ENCODE data around the gene SPRR2F.

SPRR2F gene

GRCh38 chr1:153071511-153071910 is 41.8 kb downstream of the SPRR2F start, which contains the start of gene SPRR2B:
Gene SPRR2B (minus strand): TSS chr1:153071611. CDS start chr1:153070839, 772 bp downstream.
- no peak for TF ChIP-seq CTCF (IDR thresholded peaks at IDR 0.05; ENCODE audit: low read depth, low read length)
- no peak within 1 kb of the TSS for H3K4me3 ChIP-seq (ENCODE audit: low read depth, low read length)

- TF ChIP-seq CTCF (IDR thresholded peaks at IDR 0.05; ENCODE audit: low read depth, low read length) = no peak
- H3K4me3 ChIP-seq (ENCODE audit: low read depth, low read length) = no peak overlapping the region
Observed at GRCh38 chr1:153070243-153070642, 43.1 kb downstream of the SPRR2F start.
